Spleen (tissue), 7 donors: ENCODE data around the gene TMEM233.
A peak's percentile ranks its signal among the peaks of the same experiment; 100 is the strongest.

Experiments used
- POLR2AphosphoS5 ChIP-seq, 3 donors: sonication (generic); formaldehyde crosslinking; IDR thresholded peaks; one replicate each; pipeline ENCODE4 v1.5.1; 2017; ENCODE audit warnings: antibody characterized with exemption in 3 of 3
- TF ChIP-seq, protein P1 (sequence below), 11 experiments: fragments of 200-600 bp in 7 of 11; fragments of 450-650 bp in 4 of 11; sonication (generic) in 4 of 11; IDR thresholded peaks in 8 of 11; conservative IDR thresholded peaks in 3 of 11; 1 replicate in 7 of 11; 2 replicates in 4 of 11; pipeline versions ENCODE4 v1.4.0 to v1.8.0; 2016 to 2021; ENCODE audit warnings: antibody characterized with exemption in 11 of 11, inconsistent platforms in 4 of 11, mild to moderate bottlenecking in 1 of 11
- donor health status: DM: no; HTN: no; CAD: no; lungs with moderate emphysema.
- donor health status: DM: no; HTN: no; CAD: no.
- donor health status: DM: no; HTN: no; CAD: no.

DNA sequence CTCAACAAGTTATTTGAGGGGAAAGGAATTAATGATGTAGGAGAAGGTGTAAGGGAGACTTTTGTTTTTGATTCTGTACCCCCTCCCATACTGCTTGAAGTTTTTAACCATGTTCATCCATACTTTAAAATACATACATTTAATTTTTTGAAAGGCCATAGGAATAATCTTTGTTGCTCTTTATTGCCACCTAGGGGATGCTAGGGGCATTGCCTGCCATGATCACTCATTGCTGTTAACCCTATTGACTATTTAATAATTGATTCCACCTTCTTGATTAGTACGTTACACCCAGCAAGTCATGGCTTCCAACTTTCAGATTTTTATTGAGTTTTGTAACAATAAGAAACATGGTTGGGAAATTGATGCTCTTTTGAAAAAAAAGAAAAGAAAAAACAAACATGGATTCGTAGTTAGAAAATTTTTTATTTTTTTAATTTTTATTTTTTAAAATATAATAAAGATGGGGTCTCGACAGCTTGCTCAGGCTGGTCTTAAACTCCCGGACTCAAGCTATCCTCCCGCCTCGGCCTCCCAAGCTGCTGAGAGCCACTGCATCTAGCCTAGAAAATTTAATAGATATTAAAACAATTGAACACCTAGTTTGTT is 65.8 kb downstream of the TMEM233 start:
- TF ChIP-seq, protein P1, sequence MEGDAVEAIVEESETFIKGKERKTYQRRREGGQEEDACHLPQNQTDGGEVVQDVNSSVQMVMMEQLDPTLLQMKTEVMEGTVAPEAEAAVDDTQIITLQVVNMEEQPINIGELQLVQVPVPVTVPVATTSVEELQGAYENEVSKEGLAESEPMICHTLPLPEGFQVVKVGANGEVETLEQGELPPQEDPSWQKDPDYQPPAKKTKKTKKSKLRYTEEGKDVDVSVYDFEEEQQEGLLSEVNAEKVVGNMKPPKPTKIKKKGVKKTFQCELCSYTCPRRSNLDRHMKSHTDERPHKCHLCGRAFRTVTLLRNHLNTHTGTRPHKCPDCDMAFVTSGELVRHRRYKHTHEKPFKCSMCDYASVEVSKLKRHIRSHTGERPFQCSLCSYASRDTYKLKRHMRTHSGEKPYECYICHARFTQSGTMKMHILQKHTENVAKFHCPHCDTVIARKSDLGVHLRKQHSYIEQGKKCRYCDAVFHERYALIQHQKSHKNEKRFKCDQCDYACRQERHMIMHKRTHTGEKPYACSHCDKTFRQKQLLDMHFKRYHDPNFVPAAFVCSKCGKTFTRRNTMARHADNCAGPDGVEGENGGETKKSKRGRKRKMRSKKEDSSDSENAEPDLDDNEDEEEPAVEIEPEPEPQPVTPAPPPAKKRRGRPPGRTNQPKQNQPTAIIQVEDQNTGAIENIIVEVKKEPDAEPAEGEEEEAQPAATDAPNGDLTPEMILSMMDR (IDR thresholded peaks at IDR 0.05 in 8 of 11, conservative IDR thresholded peaks at IDR 0.05 in 3 of 11), result peak; percentile 69 to 93 (median 87)
- no peak for TF ChIP-seq POLR2AphosphoS5 (IDR thresholded peaks at IDR 0.05)
